Cerebellar cortex (tissue), 1 donor: ENCODE measurements around the gene F5.
"Not testable (repeated sequence)": the region's sequence is repeated elsewhere in the genome, so short reads cannot be mapped to it uniquely, and the experiment has no call there.

ENCODE experiments used
- DNase-seq: peaks from one replicate; pipeline ENCODE4 v3.0.0-alpha.2; 2015; ENCODE audit warnings: low spot score

F5 gene

DNA sequence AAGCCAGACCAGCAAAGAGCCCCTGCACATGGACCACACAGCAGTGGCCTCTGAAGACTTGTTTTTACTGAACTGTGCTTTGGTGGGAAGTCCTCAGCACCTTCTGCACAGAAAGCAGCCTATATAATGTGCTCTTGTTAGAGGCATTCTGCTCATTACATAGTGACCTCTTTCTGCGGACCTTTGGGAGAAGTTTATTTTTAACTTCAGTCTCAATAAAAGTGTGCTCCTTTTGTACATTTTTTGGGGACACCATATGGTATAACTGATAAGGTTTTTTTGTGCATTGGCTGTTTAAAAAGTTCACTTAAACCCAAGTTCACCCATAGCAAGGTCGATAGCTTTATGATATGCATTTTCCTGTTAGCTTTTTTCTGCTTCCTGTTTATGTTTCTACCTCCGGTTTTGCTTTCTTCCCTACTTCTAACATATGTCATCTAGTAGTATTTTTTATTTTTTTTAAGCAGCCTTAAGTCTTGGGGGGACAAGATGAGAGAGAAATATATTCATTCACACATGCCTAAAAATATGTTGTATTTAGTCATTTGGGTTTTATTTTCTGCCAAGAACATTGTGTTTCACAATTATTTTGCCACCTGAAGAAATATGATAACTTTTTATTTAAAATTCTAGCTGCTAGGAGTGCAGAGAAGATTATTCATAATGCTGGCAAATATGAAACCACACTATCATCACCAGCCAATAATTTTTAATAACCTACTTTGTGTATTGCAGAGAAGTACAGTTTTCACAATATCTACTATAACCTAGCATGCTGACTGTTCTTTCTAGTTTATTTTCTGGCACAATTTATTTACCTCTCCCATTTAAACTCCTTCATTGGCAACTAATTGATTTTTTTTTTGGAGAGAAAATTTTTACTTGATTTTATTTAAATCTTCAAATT lies 77.6 kb downstream of the F5 start:
- no peak for DNase-seq

DNA sequence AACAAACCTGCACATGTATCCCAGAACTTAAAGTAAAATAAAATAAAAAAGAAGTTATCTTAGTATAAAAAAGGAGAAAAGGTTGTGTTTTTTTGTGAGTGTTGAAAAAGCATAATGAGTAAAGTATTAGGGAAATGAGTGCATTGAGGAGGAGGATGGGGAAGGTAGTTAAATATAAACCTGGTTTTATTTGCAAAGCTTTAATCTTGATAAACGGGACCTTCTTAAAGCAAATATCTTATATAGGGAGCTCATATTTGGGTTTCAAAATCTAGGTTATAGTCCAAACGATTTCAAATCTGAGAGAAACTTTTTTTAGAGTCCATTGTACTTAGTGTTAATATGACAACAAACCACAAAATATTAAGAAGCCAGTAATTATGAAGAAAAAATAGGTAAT lies 78.9 kb downstream of the F5 start:
- no peak for DNase-seq

DNA sequence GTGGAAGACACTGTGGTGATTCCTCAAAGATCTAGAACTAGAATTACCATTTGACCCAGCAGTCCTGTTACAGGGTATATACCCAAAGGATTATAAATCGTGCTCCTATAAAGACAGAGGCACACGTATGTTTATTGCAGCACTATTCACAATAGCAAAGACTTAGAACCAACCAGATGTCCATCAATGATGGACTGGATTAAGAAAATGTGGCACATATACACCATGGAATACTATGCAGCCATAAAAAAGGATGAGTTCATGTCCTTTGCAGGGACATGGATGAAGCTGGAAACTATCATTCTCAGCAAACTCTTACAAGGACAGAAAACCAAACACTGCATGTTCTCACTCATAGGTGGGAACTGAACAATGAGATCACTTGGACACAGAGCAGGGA lies 82.7 kb downstream of the F5 start:
- DNase-seq: not testable (repeated sequence)

DNA sequence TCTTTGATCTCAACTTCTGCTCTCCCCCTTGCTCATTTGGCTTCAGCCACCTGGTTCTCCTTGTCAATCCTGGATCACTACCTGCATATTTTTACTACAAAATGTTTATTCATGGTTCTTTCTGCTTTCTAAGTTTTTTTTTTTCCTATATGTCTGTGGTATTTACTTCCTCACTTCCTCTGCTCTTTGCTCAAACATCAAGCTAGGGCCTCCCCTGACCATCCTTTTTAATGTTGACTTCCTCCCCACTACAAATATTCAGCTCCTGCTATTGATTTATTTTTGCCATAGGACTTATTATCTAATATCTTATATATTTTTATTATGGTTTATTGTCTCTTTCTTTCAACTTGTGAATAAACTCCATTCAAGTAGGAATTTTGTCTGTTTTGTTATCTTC lies 86.5 kb downstream of the F5 start:
- DNase-seq: no peak

DNA sequence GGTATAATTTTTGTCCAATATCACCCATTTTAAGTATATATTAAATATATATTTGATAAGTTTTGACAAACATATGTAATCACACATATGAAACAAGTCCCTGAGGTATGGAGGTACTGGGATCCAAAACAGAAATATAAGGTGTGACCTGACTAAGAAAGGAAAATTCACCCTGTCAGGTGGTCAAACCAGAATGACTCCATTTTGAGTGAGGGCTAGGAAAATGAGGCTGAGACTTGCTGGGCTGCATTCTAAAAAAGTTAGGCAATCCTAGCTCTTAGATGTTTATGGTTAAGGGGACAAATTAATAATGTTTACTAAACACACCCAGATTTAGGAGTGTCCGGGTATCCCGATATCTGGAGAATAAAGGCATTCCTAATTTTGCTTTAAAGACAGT lies 89.0 kb downstream of the F5 start:
- no peak for DNase-seq

DNA sequence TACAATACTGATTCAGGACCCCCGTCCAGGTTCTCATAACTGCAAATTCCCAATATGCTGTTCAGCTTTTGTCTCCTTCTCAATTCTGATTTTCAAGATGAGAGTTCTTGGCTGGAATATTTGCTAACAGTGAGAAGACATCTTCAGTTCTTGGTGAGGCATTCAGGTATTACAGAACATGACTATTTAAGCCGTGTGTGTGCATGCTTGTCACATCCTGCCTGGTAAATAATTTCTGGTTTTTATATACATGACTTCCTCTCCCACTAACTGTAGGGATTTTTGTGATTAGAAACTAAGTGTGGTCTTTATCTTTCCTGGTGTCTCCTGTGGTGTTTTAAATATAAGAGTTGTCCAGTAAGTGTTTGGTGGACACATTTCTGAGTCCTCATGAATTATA lies 90.4 kb downstream of the F5 start:
- no peak for DNase-seq

DNA sequence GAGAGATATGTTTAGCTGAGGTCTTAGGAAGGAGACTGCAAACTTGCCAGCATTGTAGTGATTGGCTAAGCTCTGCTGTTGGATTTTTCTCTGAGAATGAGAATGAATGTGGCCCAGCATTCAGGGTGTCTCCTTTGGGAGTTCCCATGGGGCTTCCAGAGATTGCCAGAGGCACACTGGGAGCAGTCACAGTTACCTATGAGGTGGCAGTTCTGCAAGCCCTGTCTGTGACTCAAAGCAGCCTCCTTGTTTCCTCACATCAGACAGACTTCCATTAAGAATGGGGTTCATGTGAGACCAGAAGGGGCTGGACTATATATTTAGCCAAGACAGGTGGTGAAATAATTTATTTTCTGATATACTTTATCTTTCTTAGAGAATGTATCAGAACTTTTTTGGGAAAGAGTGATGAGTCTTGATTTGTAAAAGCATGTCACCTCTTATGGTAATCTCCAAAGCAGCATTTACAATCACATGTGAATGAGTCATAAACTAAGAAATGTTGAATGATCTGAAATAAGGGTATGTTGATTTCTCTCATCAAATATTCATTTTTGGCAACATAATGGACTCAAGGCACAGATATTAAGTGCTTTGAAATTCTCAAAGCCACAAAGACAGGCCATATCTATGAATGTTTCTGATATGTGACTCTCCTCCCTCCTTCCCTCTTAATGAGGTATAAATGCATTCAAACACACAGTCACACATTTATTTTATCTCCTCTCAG lies 91.1 kb downstream of the F5 start:
- no peak for DNase-seq

DNA sequence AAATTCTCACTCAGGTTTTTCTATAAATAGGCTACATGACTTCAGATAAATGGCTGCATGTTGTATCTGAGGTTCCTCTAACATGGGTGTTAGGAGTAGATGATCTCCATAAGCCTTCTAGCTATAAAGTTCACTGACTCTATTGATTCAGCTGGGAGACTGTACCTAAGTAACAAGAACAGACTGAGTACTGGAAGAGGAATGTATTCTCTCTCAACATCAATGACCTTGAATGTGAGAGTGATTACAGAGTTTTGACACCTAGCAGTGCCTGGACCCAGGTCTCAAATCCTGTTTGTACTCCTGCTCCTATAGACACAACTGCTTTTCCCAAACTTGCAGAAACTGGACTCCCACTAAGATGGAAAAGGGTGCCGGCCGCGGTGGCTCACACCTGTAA lies 91.9 kb downstream of the F5 start:
- no peak for DNase-seq

DNA sequence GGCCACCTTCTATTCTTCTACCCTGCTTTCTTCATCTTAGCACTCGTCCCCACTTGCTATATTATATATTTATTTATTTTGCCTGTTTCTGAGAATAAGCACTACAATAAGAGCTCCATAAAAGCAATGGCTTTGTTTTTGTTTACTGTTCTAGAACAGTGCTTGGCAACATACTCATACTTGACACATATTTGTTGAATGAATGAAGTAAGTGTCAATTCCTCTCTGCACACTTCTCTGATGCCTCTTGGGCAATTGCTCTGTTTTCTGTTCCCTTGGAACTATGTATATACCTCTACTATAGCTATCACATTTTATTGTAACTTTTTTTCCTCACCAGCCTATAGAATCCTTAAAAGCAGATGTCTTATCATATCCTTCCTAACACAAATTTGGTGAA lies 93.0 kb downstream of the F5 start:
- no peak for DNase-seq

DNA sequence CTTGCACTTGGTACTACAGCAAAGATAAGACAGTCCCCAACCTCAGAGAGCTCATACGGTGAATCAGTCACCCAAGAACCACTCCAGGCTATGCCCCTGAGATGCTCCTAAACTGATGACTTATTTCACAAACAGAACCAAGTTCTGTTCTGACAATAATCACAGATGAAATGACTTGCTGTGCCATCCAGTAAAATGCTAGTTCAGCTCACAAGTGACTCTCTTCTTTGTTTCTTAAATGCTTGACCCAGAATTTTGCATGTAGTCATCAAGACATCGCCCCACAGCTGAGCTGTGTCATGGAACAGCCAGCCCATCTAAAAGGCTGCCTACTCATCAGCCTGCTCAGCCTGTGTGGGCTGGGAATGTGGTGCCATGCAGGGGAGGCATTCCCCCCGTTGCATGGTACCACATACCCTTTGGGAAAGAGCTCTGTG lies 94.4 kb downstream of the F5 start:
- DNase-seq: no peak

DNA sequence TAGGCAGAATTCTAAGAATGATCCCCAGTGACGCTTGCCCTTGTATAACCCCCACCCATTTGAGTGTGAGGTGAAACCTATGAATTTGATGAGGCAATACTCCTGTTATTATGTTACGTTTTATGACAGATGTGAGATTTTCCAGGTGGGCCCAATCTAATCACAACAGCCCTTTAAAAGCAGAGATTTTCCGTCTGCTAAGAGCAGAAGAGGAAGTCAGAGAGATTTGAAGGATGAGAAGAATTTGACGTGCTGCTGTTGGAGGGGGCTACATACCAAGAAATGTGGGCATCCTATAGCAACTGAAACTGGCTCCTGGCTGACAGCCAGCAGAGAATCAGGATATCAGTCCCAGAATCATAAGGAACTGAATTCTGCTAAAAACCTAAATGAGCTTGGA lies 98.1 kb downstream of the F5 start:
- DNase-seq: no peak

DNA sequence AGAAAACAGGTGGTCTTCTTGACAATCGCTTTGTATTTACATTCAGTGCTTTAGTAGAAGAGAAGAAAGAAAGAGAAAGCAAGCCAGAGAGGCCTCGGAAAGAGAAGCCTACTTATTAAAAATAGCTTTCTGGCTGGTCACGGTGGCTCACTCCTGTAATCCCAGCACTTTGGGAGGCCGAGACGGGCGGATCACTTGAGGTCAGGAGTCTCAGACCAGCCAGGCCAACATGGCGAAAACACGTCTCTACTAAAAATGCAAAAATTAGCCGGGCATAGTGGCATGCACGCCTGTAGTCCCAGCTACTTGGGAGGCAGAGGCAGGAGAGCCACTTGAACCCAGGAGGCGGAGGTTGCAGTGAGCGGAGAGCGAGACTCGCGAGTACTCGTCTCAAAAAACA lies 98.7 kb downstream of the F5 start:
- DNase-seq: no peak

DNA sequence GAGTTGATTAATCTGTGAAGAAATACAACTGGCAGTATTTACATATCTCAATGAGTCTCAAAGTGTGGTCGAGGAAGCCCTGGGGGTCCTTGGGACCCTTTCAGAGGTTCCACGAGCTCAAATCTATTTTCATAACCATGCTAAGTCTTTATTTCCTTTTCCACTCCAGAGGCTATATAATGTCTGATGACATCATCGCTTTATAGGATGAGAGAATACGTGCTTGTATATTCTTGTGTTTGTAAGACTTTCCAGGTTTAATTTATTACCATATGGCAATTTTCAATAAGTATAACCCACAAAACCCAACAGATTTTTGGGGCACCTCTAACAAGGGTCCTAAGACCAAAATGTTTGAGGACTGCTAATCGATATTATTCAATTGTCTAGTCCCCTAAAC lies 99.1 kb downstream of the F5 start:
- no peak for DNase-seq

DNA sequence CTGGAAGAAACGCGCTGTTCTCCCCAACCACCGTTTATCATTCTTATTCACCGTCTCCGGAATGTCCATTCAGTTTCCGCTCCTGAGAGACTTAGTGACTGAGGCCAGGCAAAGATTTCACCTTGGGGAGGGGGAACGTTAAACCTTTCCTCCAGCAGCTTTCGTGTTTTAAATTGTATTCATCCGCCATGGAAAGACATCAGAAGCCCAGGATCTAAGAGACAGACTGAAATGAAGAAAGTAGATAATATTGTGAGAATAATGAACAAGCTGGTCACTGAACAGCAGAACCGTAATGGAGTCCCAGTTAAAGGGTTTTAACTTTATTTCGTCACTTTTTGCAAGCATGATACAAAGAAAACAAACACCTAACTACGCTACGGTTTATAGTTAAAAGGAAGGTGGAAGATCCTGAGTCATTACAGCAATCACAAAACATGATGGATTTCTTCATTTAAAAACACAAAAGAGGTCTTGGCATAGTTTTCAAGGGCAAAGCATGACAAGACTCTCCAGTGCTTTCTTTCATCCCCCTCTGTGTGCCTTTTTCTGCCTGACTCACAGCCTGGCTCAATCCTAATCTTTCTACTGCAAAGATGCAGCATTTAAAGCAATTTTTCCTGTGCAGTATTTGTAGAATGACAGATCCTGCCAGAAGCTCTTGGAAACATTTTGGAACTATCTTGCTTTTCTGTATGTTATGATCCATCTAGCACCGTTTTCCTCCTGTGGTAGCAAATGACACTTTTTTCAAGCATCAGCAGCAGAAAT lies 99.8 kb downstream of the F5 start:
- DNase-seq: peak; percentile 40

DNA sequence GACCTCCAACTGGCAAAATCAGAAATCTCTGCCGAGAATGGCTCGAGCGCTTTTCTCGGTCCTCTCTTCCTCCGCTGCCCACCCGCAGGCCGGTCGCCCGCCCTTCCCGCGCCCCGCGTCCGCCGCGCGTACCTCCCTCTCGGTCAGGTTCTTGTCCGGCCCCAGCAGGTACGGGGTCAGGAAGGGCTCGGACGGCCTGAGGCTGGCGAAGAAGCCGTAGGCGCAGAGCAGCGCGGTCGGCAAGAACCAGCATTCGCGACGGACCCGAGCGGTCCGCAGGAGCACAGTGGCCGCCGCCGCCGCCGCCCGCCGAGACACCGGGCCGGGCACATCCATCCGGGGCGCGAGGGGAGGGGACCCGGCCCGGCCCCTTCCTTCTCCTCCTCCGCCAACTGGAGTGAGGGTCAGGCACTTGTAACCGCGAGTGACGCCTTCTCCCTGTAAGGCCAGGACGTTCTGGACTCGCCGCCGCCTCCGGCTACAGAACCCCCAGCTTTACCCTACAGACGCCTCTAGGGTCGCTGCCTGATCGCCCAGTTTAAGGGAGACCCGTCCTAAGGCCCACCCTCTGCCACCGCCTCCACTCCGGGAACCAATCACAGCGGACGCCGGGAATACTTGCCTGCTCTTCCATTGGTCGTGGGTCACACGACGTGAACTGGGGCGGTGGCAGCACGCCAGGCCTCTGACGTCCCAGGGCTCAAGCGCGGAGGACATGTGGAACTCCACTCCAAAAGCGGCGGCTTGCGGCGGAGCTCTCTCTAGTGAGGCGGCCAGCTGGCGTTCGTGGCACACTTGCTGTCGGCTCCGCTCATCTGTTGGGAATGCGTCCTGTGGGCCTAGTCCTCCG lies 100.6 kb downstream of the F5 start, which contains the start of gene SLC19A2:
TSS of gene SLC19A2 (minus strand) at position 514 of the 850 bp plus-strand sequence. CDS start at position 336, 178 bp downstream.
- DNase-seq: peak; percentile 99

DNA sequence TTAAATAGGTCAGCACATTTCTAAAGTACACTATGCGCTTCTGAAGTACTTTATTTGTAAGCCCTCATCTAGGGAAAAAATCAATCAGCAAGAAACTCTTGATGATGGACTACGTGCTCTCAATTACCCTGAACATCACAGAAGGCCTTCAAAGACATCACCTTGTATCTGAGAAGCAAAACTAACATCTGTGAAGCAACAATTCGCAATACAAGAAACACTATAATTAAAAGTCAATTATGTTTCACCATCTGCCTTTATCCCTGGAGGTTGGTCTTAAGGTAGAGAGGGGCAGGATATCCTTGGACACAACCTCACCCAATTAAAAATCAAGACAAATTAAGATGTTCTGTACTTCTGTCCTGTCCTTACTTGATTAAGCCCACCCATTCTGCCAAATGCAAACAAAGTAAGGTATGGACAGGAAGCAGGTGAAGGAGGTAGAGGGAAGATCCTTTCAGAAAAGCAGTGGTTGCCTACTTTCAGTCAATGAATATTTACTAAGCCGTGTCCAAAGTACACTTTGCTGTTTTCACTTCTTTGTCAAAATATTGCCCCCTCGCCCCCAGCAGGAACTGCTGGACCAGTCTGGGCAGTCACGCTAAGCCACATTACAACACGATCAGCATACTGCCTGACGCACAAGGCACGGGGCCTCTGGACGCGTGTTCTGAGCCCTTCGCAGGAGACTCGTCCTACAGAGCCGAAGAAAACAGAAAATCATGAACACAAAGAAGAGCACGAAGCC lies 101.4 kb downstream of the F5 start:
- peak; percentile 54 for DNase-seq

DNA sequence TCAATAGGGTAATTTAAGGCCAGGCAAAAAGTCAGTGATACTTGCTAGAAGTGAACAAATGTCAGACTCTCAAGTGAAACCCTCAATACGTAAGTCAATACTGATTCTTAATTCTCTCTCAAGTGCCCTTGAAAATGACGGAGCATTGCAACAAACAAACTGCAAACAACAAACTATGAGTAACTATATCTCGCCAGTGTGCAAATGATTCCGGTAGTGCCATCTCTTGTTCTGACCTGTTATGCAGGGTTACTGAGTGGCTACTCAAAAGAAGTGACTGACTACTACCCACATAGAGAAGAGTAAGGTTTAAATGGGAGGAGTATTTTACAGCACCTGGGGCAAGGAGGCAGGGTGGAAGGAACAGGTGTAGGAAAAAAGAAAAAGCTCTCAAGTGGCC lies 102.2 kb downstream of the F5 start:
- no peak for DNase-seq

DNA sequence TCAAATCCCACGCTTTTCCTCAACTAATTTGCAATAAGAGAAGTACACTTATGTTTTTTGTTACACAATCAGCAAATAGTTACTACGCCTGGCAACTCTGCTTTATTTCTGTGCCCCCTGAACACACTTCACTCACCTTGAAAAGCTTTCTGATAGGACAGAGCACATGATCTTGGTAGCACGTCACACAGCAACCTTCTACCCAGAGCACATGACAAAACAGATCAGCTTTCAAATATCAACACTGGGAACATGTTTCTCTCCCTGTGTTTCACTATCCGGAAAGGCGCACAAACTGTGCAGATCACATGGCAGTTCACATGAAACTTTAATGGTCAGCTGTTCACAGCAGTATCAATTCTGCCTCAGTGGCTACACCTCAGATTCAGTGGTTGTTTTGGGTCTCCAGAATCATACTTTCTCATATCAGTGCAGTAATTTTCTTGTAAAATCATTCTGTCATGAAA lies 102.7 kb downstream of the F5 start:
- peak; percentile 24 for DNase-seq

DNA sequence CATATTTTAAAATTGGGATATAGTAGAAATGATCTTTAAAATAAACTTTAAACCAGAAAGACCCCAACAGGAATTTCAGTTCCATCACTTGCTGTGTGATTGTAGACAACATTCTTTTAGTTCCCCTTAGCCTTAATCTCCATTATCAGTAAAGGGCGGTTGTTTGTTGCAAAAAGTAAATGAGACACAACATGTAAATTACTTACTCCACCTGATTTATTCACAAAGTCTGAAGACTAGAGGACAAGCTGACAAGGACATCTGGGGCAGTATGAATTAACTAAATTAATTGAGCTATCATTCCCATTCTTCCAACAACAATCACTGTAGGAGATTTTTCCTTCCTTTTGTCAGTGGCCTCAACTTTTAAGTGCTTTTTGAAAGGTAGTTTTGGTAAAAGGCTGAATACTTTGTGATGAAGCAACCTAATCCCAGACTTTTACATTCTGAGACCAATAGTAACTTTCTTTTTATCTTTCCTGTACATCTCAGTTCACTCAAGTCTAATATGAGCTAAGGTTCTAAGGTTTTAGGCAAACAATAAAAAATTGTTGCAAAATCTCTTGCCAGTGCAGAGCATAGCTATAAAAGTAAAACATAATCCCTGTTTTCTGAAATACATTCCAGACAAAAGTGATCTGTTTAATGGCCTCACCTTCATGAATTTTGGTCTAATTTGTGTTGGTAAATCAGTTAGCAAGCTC lies 106.8 kb downstream of the F5 start:
- DNase-seq: no peak

DNA sequence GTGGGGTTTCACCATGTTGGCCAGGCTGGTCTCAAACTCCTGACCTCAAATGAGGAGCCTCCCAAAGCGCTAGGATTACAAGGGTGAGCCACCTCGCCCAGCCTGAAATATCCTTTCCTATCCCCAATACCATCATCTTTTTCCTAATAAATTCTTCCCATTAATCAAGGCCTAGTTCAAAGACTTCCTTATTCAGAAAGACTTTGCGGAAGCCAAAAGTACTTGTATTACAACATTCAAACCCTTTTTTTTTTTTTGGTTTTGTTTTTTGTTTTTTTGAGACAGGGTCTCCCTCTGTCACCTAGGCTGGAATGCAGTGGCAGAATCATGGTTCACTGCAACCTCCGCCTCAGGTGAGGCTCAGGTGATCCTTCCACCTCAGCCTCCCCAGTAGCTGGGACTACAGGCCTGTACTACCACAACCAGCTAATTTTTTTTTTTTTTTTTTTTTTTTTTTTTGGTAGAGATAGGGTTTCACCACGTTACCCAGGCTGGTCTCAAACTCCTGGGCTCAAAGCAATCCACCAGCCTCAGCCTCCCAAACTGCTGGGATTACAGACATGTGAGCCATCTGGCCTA lies 108.1 kb downstream of the F5 start:
- DNase-seq: no peak
